D721Med (cell line): Measurements from ENCODE around the gene STX1B.

ENCODE experiments used
- DNase-seq: peaks from one replicate; pipeline ENCODE4 v3.0.0; 2011; ENCODE audit warnings: low spot score; ENCODE audit not compliant: insufficient read length
- FAIRE-seq: peaks from 2 replicates; lab custom pipeline; 2011; peaks lifted over from hg19 to GRCh38; lab: Jason Lieb, UNC
- CTCF ChIP-seq: IDR thresholded peaks from 2 replicates; pipeline ENCODE4 v1.5.1; 2012; ENCODE audit warnings: mild to moderate bottlenecking, control low read depth; ENCODE audit not compliant: insufficient read depth; ENCODE audit errors: missing control alignments

Gene STX1B

DNA sequence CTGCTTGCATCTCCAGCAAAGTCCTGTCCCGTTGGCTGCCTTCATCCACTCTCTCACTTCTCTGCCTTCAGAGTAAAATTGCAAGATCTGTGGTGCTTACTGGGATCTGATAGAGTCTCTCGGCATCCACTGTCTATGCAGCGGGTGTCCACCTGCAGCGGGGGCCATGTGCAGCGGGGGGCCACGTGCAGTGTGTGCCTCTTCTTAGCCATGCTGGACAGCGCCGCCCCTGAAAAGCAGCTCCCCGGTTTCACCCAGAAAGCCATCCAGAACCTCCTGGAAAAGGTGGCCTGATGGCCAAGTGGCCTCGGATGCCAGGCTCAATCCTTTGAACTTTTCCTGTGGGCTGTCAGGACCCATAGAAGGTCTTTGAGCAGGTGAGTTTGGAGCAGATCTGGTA is 32.4 kb upstream of the STX1B start:
- DNase-seq (no peak), FAIRE-seq (no peak)
- TF ChIP-seq CTCF, result no peak

DNA sequence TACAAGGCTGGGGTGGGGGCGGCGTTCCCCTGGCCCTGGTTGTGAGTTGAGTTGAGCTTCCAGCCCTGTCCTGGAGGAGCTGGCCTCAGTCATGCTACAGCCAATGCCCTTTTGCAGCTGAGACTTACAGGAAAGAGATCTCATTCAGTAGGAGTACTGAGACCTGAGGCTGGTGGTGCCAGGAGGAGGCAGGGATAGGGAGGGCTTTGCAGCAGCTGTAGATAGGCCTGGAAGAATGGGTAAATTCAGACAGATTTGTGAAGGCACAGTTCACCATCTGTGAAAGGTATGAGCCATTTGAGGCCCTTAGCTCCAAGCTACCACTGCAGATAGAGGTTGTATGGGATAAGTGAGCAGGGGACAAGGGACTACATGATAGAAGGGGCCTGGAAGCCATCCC is 28.6 kb upstream of the STX1B start:
- FAIRE-seq (no peak), DNase-seq (no peak)
- TF ChIP-seq CTCF, result no peak

GRCh38 chr16:31036691-31037090 is 26.3 kb upstream of the STX1B start:
- DNase-seq (no peak), FAIRE-seq (no peak)
- TF ChIP-seq CTCF, result no peak

GRCh38 chr16:31033709-31034492 is 23.5 kb upstream of the STX1B start:
- FAIRE-seq, result no peak
- DNase-seq, result peak; percentile 88
- TF ChIP-seq CTCF, result no peak

- no peak for FAIRE-seq
- TF ChIP-seq CTCF, result no peak
- DNase-seq, result peak; percentile 81
These were observed 22.6 kb upstream of the STX1B start, which contains the start of gene STX4 for GRCh38 chr16:31032736-31033708. TSS of gene STX4 (plus strand) at chr16:31033558. CDS start at chr16:31033806, 248 bp downstream.

GRCh38 chr16:31031276-31031675 is 20.8 kb upstream of the STX1B start:
- DNase-seq (no peak), FAIRE-seq (no peak)
- TF ChIP-seq CTCF, result no peak
